Astrocyte (in vitro differentiated cells and primary cell): ENCODE measurements around the gene SELENOS.

Experiments
- EZH2 ChIP-seq: IDR thresholded peaks from 2 replicates; pipeline ENCODE4 v1.6.1; 2012; ENCODE audit warnings: mild to moderate bottlenecking, low read length, inconsistent platforms; ENCODE audit not compliant: insufficient read depth
- TF ChIP-seq, protein P1 (sequence below): IDR thresholded peaks from 2 replicates; pipeline ENCODE4 v1.5.1; 2011; ENCODE audit warnings: low read depth, mild to moderate bottlenecking, inconsistent platforms, low read length, moderate library complexity; ENCODE audit not compliant: insufficient read depth

GRCh38 chr15:101280007-101280406 is 2.7 kb upstream of the SELENOS start:
- TF ChIP-seq, protein P1, sequence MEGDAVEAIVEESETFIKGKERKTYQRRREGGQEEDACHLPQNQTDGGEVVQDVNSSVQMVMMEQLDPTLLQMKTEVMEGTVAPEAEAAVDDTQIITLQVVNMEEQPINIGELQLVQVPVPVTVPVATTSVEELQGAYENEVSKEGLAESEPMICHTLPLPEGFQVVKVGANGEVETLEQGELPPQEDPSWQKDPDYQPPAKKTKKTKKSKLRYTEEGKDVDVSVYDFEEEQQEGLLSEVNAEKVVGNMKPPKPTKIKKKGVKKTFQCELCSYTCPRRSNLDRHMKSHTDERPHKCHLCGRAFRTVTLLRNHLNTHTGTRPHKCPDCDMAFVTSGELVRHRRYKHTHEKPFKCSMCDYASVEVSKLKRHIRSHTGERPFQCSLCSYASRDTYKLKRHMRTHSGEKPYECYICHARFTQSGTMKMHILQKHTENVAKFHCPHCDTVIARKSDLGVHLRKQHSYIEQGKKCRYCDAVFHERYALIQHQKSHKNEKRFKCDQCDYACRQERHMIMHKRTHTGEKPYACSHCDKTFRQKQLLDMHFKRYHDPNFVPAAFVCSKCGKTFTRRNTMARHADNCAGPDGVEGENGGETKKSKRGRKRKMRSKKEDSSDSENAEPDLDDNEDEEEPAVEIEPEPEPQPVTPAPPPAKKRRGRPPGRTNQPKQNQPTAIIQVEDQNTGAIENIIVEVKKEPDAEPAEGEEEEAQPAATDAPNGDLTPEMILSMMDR, result no peak
- no peak for TF ChIP-seq EZH2
